ENCODE results near the gene GSDME.

DNA sequence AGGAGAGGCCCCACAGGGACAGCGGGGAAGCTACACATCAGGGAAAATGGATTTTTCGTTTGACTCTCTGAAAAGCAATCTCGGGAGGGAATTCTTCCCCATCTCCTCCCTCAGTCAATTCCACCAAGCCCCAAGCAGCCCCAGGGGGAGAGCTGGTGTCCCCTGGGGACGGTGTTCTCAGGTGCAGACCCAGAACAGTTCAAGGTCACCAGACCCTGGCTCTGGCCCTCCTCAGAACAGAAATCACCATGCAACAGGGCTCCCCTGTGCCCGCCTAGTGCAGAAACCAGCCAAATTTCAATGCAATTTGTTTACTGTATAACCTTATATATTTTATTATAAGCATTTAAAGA, 34.1 kb downstream of the GSDME start:
- TF ChIP-seq ZNF274 (IDR thresholded peaks at IDR 0.05; ENCODE audit: low read depth, low read length) (no peak), SUZ12 (IDR thresholded peaks at IDR 0.05; ENCODE audit: extremely low read depth, insufficient read depth, insufficient read length) (no peak), YY1 (IDR thresholded peaks at IDR 0.05; ENCODE audit: insufficient read depth, insufficient read length) (no peak)
